HepG2 (cell line): ENCODE data around the gene PCSK7. TPM values are rescaled to one million over a fixed set of nuclear protein-coding genes. Genes with fewer than 3 reads are reported as not detected.

Experiments
- ATAC-seq: fragments of 200-7000 bp; cut with Tn5 transposase; 3 replicates; pipeline ENCODE4 v1.9.1; 2020; ENCODE audit warnings: mild to moderate bottlenecking, moderate library complexity
- BruUV-seq: library from RNA; stranded (reverse); fragments of 400-500 nt; replicated peaks from 2 replicates; lab custom pipeline; 2021; lab: Mats Ljungman, UMichigan
- CTCF ChIA-PET: fragments of 300-600 bp; formaldehyde crosslinking; extraction: SDS; loops from one replicate; lab custom pipeline; 2021; ENCODE audit warnings: low total read pairs, inconsistent platforms, low intra/inter-chr PET ratio; lab: Yijun Ruan, JAX
- POLR2A ChIA-PET: fragments of 350-600 bp; sonication (Branson Sonifier 250); formaldehyde crosslinking; loops from one replicate; lab custom pipeline; 2020; ENCODE audit warnings: antibody characterized with exemption, inconsistent platforms; lab: Yijun Ruan, JAX
- DNase-seq: peaks from one replicate; pipeline ENCODE4 v3.0.0-alpha.2; 2015; ENCODE audit warnings: low spot score
- FAIRE-seq: peaks from 3 replicates; lab custom pipeline; 2011; peaks lifted over from hg19 to GRCh38; lab: Jason Lieb, UNC
- H2AFZ ChIP-seq: one replicate; pipeline ENCODE4 v1.6.1; 2011; ENCODE audit warnings: low read length, inconsistent platforms
- H3K27ac ChIP-seq: fragments of 300-600 bp; 3 replicates; pipeline ENCODE4 v1.8.0; 2011; ENCODE audit warnings: mixed run types, mild to moderate bottlenecking, mixed read lengths, low read length, inconsistent platforms; ENCODE audit not compliant: insufficient read depth; ENCODE audit errors: extremely low read length
- H3K27me3 ChIP-seq, 2 experiments: fragments of 200-600 bp in 1 of 2; 2 replicates in 1 of 2; 3 replicates in 1 of 2; pipeline versions ENCODE4 v1.6.0 to v1.8.0; 2011; ENCODE audit warnings: low read length in 2 of 2, mild to moderate bottlenecking in 2 of 2, moderate library complexity in 2 of 2, inconsistent platforms in 1 of 2; ENCODE audit not compliant: insufficient read depth in 2 of 2, control insufficient read depth in 1 of 2
- H3K36me3 ChIP-seq, 2 experiments: fragments of 200-600 bp in 1 of 2; replicated peaks in 1 of 2; 2 replicates in 1 of 2; 3 replicates in 1 of 2; pipeline versions ENCODE4 v1.5.1 to v1.8.0; 2011; ENCODE audit warnings: low read length in 2 of 2, inconsistent platforms in 1 of 2; ENCODE audit not compliant: insufficient read depth in 2 of 2, control insufficient read depth in 1 of 2
- H3K4me1 ChIP-seq: 2 replicates; pipeline ENCODE4 v1.5.1; 2012; ENCODE audit warnings: low read length, inconsistent platforms; ENCODE audit not compliant: insufficient read depth
- H3K4me2 ChIP-seq: 2 replicates; pipeline ENCODE4 v1.6.0; 2011; ENCODE audit warnings: low read depth, low read length, inconsistent platforms
- H3K4me3 ChIP-seq, 3 experiments: fragments of 200-600 bp in 1 of 3; sonication (generic), shearing (Covaris generic) in 1 of 3; replicated peaks in 1 of 3; 2 replicates each; pipeline ENCODE4 v1.5.1; 2011 to 2016; ENCODE audit warnings: low read length in 3 of 3, inconsistent platforms in 2 of 3, low read depth in 2 of 3, mild to moderate bottlenecking in 2 of 3, control low read depth in 1 of 3, mixed read lengths in 1 of 3; ENCODE audit not compliant: insufficient read depth in 1 of 3
- H3K79me2 ChIP-seq: one replicate; pipeline ENCODE4 v1.6.1; 2011; ENCODE audit warnings: low read length, inconsistent platforms; ENCODE audit not compliant: insufficient read depth
- H3K9ac ChIP-seq: 2 replicates; pipeline ENCODE4 v1.6.0; 2011; ENCODE audit warnings: mild to moderate bottlenecking, low read depth, low read length, inconsistent platforms; ENCODE audit not compliant: insufficient read depth
- H3K9me3 ChIP-seq: 2 replicates; pipeline ENCODE4 v1.5.1; 2012; ENCODE audit warnings: mild to moderate bottlenecking, low read length
- H4K20me1 ChIP-seq: 2 replicates; pipeline ENCODE4 v1.6.0; 2011; ENCODE audit warnings: inconsistent platforms, mild to moderate bottlenecking, low read length, moderate library complexity; ENCODE audit not compliant: insufficient read depth
- BRF2 ChIP-seq: sonication (generic); formaldehyde crosslinking; IDR thresholded peaks from 2 replicates; pipeline ENCODE4 v1.8.1; 2022; ENCODE audit warnings: mild to moderate bottlenecking, missing genetic modification reagents
- MAFK ChIP-seq, 2 experiments: IDR thresholded peaks in 1 of 2; conservative IDR thresholded peaks in 1 of 2; 2 replicates each; pipeline ENCODE4 v1.6.1; 2011; ENCODE audit warnings: improper control_type of control experiment in 2 of 2, low read length in 2 of 2
- TP53 ChIP-seq: sonication (generic); formaldehyde crosslinking; conservative IDR thresholded peaks from 2 replicates; pipeline ENCODE4 v1.4.0; 2020; ENCODE audit warnings: missing genetic modification reagents
- ZBTB42 ChIP-seq: sonication (generic); formaldehyde crosslinking; IDR thresholded peaks from 2 replicates; pipeline ENCODE4 v1.5.0; 2020; ENCODE audit warnings: mild to moderate bottlenecking, missing genetic modification reagents
- ZNF350 ChIP-seq: sonication (generic); formaldehyde crosslinking; IDR thresholded peaks from 2 replicates; pipeline ENCODE4 v1.4.0; 2020; ENCODE audit warnings: mild to moderate bottlenecking, low read depth, missing genetic modification reagents, borderline replicate concordance
- ZNF558 ChIP-seq: sonication (generic); formaldehyde crosslinking; IDR thresholded peaks from 2 replicates; pipeline ENCODE4 v1.9.0; 2022; ENCODE audit warnings: mild to moderate bottlenecking, missing genetic modification reagents, borderline replicate concordance
- WGBS: methylation state at CpG from one replicate; pipeline ENCODE4 v1.1.6; 2017; ENCODE audit warnings: low lambda C conversion rate; 5-methylcytosine and 5-hydroxymethylcytosine counted together
- in situ Hi-C: cut with HindIII; loops from 2 replicates; pipeline ENCODE4 v1.10.0; 2017; ENCODE audit warnings: low pct_unique_long_range_greater_than_20kb; ENCODE audit not compliant: extremely low pct_ligation_motif_present
- intact Hi-C: fragments of 100-400 bp; cut with micrococcal nuclease; formaldehyde crosslinking; loops from one replicate; pipeline ENCODE4 v1.10.0; 2022; ENCODE audit not compliant: unreplicated experiment
- polyA plus RNA-seq, 8 experiments: library from polyadenylated mRNA; depleted of rRNA in 3 of 8; stranded (reverse) in 7 of 8; unstranded in 1 of 8; fragments of >200 nt; fragmentation: Illumina TruSeq in 4 of 8; extraction: Trizol in 4 of 8; gene quantifications; 2 replicates each; pipeline versions ENCODE4 v1.2.1 to v1.2.3, GENCODE V29; 2011 to 2016; ENCODE audit warnings: low read depth in 4 of 8, missing spikeins in 1 of 8, mixed read lengths in 1 of 8; ENCODE audit not compliant: insufficient read depth in 1 of 8
- total RNA-seq, 5 experiments: library from RNA; depleted of rRNA; stranded (reverse); fragments of >200 nt; fragmentation: Illumina TruSeq; extraction: Trizol; gene quantifications; 2 replicates each; pipeline ENCODE4 v1.2.3, GENCODE V29; 2016; ENCODE audit warnings: low read depth in 1 of 5

The PCSK7 gene
- total and polyA plus RNA-seq, 2 of the 13 experiments (the other 11 are each of a cell fraction or from before 2014, with no cell fraction given): 13.4 to 13.8 TPM

- H3K4me3 ChIP-seq: peak overlapping the region; percentile 69 to 99 (median 99); a peak in 4 of 6 replicates
- in situ Hi-C loops: loop anchor here (5.0 kb wide), 2 partner anchors 87 to 358 kb away; partner anchors contain the start of gene BACE1
- no peaks in the 10 kb centered on the region for H4K20me1 ChIP-seq
- H3K9ac ChIP-seq: peak overlapping the region; percentile 78; the same call in 1 of the 2 replicates
- CTCF ChIA-PET: interaction anchor here (2.3 kb wide), 1 partner anchor 49 kb away, joined by 7 read pairs; no protein-coding TSS in a partner anchor
- peaks cover 27% of the 10 kb centered on the region for H3K4me1 ChIP-seq
- ATAC-seq (no peak), DNase-seq (no peak), FAIRE-seq (no peak)
- peak overlapping the region; percentile 99 for H3K4me2 ChIP-seq
- intact Hi-C loops: loop anchor here (5.0 kb wide), 1 partner anchor 182 kb away; no protein-coding TSS in a partner anchor
- 70% methylated on average over 12 of the region's 12 CpGs for whole genome bisulfite sequencing
- no peak overlapping the region for H2AFZ ChIP-seq
- POLR2A ChIA-PET: no interaction called here
- TF ChIP-seq ZNF558 (CRISPR knock-in tag) (no peak), ZNF350 (no peak), TP53 (CRISPR knock-in tag) (no peak), BRF2 (no peak), MAFK (conservative IDR thresholded peaks at IDR 0.05 in 1 of 2, IDR thresholded peaks at IDR 0.05 in 1 of 2; ENCODE audit: low read length in 2 of 2) (peak; percentile 3 to 44; a peak in 1 of 4 replicates), ZBTB42 (CRISPR knock-in tag) (no peak)
- H3K27ac ChIP-seq: no peak overlapping the region
- H3K79me2 ChIP-seq: peaks cover 10% of the 10 kb centered on the region
- BruUV-seq: no TSS peak
- no peaks in the 10 kb centered on the region for H3K27me3 ChIP-seq
- no peaks in the 10 kb centered on the region for H3K9me3 ChIP-seq
- H3K36me3 ChIP-seq: peaks cover 2 to 9% of the 10 kb centered on the region in 2 experiments; a peak in 1 of 5 replicates
Measured at GRCh38 chr11:117230286-117230961, 1.4 kb downstream of the PCSK7 start.
